Stimulated activated naive CD8-positive, alpha-beta T cell treated with anti-CD3 and anti-CD28 coated beads, Interleukin-15, Interleukin-2, amounts not matched to agents 100 ng/mL and 50 ng/mL, for 24 hours (primary cell): ENCODE results near the gene ITGBL1.

Experiments used
- H3K27ac Mint-ChIP-seq: one replicate; pipeline ENCODE4 v1.8.0; 2021; ENCODE audit warnings: mild to moderate bottlenecking, mixed read lengths
- H3K27me3 Mint-ChIP-seq: one replicate; pipeline ENCODE4 v1.8.0; 2021; ENCODE audit warnings: mixed read lengths
- H3K36me3 Mint-ChIP-seq: one replicate; pipeline ENCODE4 v1.8.0; 2021; ENCODE audit warnings: low read depth, mixed read lengths
- H3K4me1 Mint-ChIP-seq: one replicate; pipeline ENCODE4 v1.8.0; 2021; ENCODE audit warnings: low read depth, mixed read lengths
- H3K4me3 Mint-ChIP-seq: one replicate; pipeline ENCODE4 v1.8.0; 2021; ENCODE audit warnings: mild to moderate bottlenecking, mixed read lengths
- H3K9me3 Mint-ChIP-seq: one replicate; pipeline ENCODE4 v1.8.0; 2021; ENCODE audit warnings: mixed read lengths

Gene ITGBL1

GRCh38 chr13:101763191-101763590 lies 310.7 kb downstream of the ITGBL1 start:
- Mint-ChIP-seq H3K27me3 (peaks cover 12% of the 10 kb centered on the region), H3K36me3 (no peaks in the 10 kb centered on the region), H3K27ac (no peak overlapping the region), H3K4me1 (no peaks in the 10 kb centered on the region), H3K9me3 (no peaks in the 10 kb centered on the region), H3K4me3 (no peak overlapping the region)
